K562 (cell line): ENCODE measurements around the gene PRR5. TPM values are rescaled to one million over a fixed set of nuclear protein-coding genes. Genes with fewer than 3 reads are reported as not detected.

Experiments used
- ATAC-seq: fragments of 200-7000 bp; cut with Tn5 transposase; 3 replicates; pipeline ENCODE4 v1.9.1; 2020; ENCODE audit warnings: moderate library complexity
- BruUV-seq: library from RNA; stranded (reverse); fragments of 400-500 nt; replicated peaks from 2 replicates; lab custom pipeline; 2021; lab: Mats Ljungman, UMichigan
- CTCF ChIA-PET: fragments of 300-600 bp; formaldehyde crosslinking; extraction: SDS; loops from one replicate; lab custom pipeline; 2021; ENCODE audit warnings: low intra/inter-chr PET ratio; lab: Yijun Ruan, JAX
- POLR2A ChIA-PET: fragments of 300-600, 350-650 bp; sonication (Branson Sonifier 250); formaldehyde crosslinking; extraction: SDS; loops from one replicate; lab custom pipeline; 2021; ENCODE audit warnings: antibody characterized with exemption, inconsistent platforms; lab: Yijun Ruan, JAX
- DNase-seq, 4 experiments: peaks; one replicate each; pipeline versions ENCODE4 v3.0.0 to v3.0.0-alpha.2; 2011 to 2018; ENCODE audit warnings: low spot score in 3 of 4, mixed read lengths in 3 of 4; ENCODE audit errors: extremely low read depth in 1 of 4
- FAIRE-seq: peaks from 2 replicates; lab custom pipeline; 2011; peaks lifted over from hg19 to GRCh38; lab: Jason Lieb, UNC
- H2AFZ ChIP-seq: 2 replicates; pipeline ENCODE4 v1.6.0; 2011; ENCODE audit warnings: low read depth, low read length, control low read depth, inconsistent platforms
- H3K27ac ChIP-seq: fragments of 200-600 bp; 3 replicates; pipeline ENCODE4 v1.8.0; 2011; ENCODE audit warnings: low read depth, mild to moderate bottlenecking, control low read depth, inconsistent platforms, low read length, moderate library complexity, mixed read lengths; ENCODE audit errors: extremely low read depth
- H3K27me3 ChIP-seq, 2 experiments: fragments of 300-600 bp in 1 of 2; 2 replicates in 1 of 2; 3 replicates in 1 of 2; pipeline versions ENCODE4 v1.6.0 to v1.8.0; 2011; ENCODE audit warnings: inconsistent platforms in 2 of 2, low read length in 2 of 2, mild to moderate bottlenecking in 1 of 2, mixed read lengths in 1 of 2, moderate library complexity in 1 of 2; ENCODE audit not compliant: control insufficient read depth in 2 of 2, insufficient read depth in 2 of 2
- H3K36me3 ChIP-seq: fragments of 300-600 bp; 3 replicates; pipeline ENCODE4 v1.8.0; 2011; ENCODE audit warnings: mild to moderate bottlenecking, low read length, inconsistent platforms; ENCODE audit not compliant: control insufficient read depth, insufficient read depth
- H3K4me1 ChIP-seq, 2 experiments: fragments of 200-600 bp in 1 of 2; replicated peaks in 1 of 2; 2 replicates in 1 of 2; 3 replicates in 1 of 2; pipeline versions ENCODE4 v1.5.1 to v1.8.0; 2011; ENCODE audit warnings: inconsistent platforms in 2 of 2, low read length in 2 of 2, mild to moderate bottlenecking in 1 of 2, mixed read lengths in 1 of 2, moderate library complexity in 1 of 2; ENCODE audit not compliant: control insufficient read depth in 2 of 2, insufficient read depth in 2 of 2
- H3K4me2 ChIP-seq: 2 replicates; pipeline ENCODE4 v1.6.1; 2011; ENCODE audit warnings: low read length, control low read depth, inconsistent platforms, mixed read lengths; ENCODE audit not compliant: insufficient read depth
- H3K4me3 ChIP-seq: fragments of 200-600 bp; sonication (generic), shearing (Covaris generic); 2 replicates; pipeline ENCODE4 v1.5.1; 2016; ENCODE audit warnings: control low read depth, inconsistent platforms
- H3K79me2 ChIP-seq: fragments of 200-600 bp; 3 replicates; pipeline ENCODE4 v1.8.0; 2011; ENCODE audit warnings: low read length, inconsistent platforms; ENCODE audit not compliant: control insufficient read depth, insufficient read depth
- H3K9ac ChIP-seq, 2 experiments: 2 replicates each; pipeline versions ENCODE4 v1.6.0 to v1.6.1; 2011; ENCODE audit warnings: low read depth in 2 of 2, low read length in 2 of 2, control low read depth in 1 of 2, inconsistent platforms in 1 of 2, mild to moderate bottlenecking in 1 of 2, mixed read lengths in 1 of 2; ENCODE audit not compliant: insufficient read depth in 1 of 2
- H3K9me1 ChIP-seq: one replicate; pipeline ENCODE4 v1.6.0; 2011; ENCODE audit warnings: inconsistent platforms, mild to moderate bottlenecking, low read length, moderate library complexity; ENCODE audit not compliant: control insufficient read depth, insufficient read depth
- H3K9me3 ChIP-seq: replicated peaks from 2 replicates; pipeline ENCODE4 v1.5.1; 2011; ENCODE audit warnings: low read depth, low read length, inconsistent platforms; ENCODE audit not compliant: control insufficient read depth, insufficient read depth
- H4K20me1 ChIP-seq: replicated peaks from 2 replicates; pipeline ENCODE4 v1.6.1; 2011; ENCODE audit warnings: low read length, inconsistent platforms, mixed read lengths; ENCODE audit not compliant: control insufficient read depth, insufficient read depth
- NFATC3 ChIP-seq: fragments of 450-650 bp; IDR thresholded peaks from 2 replicates; pipeline ENCODE4 v1.6.1; 2017; ENCODE audit warnings: mild to moderate bottlenecking
- SMARCB1 ChIP-seq: IDR thresholded peaks from 2 replicates; pipeline ENCODE4 v1.6.1; 2011; ENCODE audit warnings: improper control_type of control experiment, low read depth; ENCODE audit not compliant: insufficient read length
- TBP ChIP-seq: optimal IDR thresholded peaks from 2 replicates; pipeline ENCODE3; 2011; ENCODE audit warnings: low read depth, low read length, improper control_type of control experiment
- ZNF23 ChIP-seq: fragments of 250-450 bp; sonication (Bioruptor Pico); IDR thresholded peaks from 2 replicates; pipeline ENCODE4 v1.4.0; 2020; ENCODE audit warnings: mild to moderate bottlenecking
- whole genome bisulfite sequencing: fragments of 100-300 bp; shearing (Covaris generic); methylation state at CpG from one replicate; pipeline ENCODE4 v1.1.6; 2016; ENCODE audit warnings: low coverage, mixed read lengths; ENCODE audit not compliant: insufficient coverage; ENCODE audit errors: missing lambda C conversion rate; 5-methylcytosine and 5-hydroxymethylcytosine counted together
- in situ Hi-C: fragments of 300-500 bp; cut with MboI; formaldehyde crosslinking; loops from 4 replicates; pipeline ENCODE4 v1.15.0; 2018; ENCODE audit warnings: inconsistent platforms, mixed read lengths
- intact Hi-C: fragments of 100-400 bp; cut with micrococcal nuclease; formaldehyde crosslinking; loops from 2 replicates; pipeline ENCODE4 v1.14.2; 2022
- polyA plus RNA-seq, 8 experiments: library from polyadenylated mRNA; depleted of rRNA in 4 of 8; stranded (reverse) in 5 of 8; unstranded in 3 of 8; fragments of >200 nt; fragmentation: Nextera tagmentation in 2 of 8; fragmentation: Illumina TruSeq in 1 of 8; extraction: Ambion mirVana in 2 of 8; extraction: Trizol in 1 of 8; gene quantifications; 2 replicates each; pipeline versions ENCODE4 v1.2.1 to v1.2.3, GENCODE V29; 2011 to 2014; ENCODE audit warnings: inconsistent platforms in 1 of 8, missing spikeins in 1 of 8
- total RNA-seq, 7 experiments: library from RNA; depleted of rRNA in 6 of 7; stranded (reverse); fragments of >200 nt in 6 of 7; fragmentation: Illumina TruSeq in 2 of 7; extraction: Trizol in 2 of 7; gene quantifications; 2 replicates each; pipeline versions ENCODE4 v1.2.1 to v1.2.3, GENCODE V29; 2011 to 2021; ENCODE audit warnings: low replicate concordance in 1 of 7

PRR5 gene
- total and polyA plus RNA-seq, 9 of the 15 experiments (the other 6 are each of a cell fraction or from before 2014, with no cell fraction given) = 0.13 to 21.0 (median 7.5) TPM

DNA sequence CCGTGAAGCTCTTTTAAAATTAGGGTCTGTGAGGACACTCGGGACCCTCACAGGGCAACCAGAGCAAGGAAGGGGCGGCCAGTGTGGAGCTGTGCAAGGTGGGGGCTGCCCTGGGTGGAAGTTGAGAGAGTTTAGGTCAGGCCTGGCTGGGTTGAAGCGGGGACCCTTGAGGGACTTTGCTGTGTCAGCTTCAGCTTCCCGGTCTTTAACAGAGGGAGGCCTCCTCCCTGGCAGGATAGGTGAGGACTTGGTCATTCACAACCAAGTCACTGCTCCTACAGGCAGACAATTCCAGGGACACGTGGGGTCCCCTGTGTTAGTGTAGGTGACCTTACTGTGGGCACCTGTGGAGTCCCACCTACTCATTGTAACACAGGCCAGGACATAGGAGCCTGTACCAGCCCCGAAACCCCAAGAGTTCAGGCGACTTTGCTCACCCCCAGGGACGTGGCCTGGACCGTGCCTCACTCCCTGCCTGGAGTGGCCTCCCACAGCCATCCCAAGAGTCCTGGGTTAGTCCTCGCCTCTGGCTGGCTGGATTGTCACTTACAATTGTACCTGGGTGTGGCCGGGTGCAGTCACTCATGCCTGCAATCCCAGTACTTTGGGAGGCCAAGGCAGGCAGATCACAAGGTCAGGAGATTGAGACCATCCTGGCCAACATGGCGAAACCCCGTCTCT lies 31.6 kb downstream of the PRR5 start:
- Histone ChIP-seq H3K27me3 (no peaks in the 10 kb centered on the region), H3K27ac (no peak overlapping the region), H3K9ac (no peak overlapping the region), H3K9me3 (no peaks in the 10 kb centered on the region), H4K20me1 (peaks cover 20% of the 10 kb centered on the region), H3K79me2 (no peaks in the 10 kb centered on the region), H3K4me3 (no peak overlapping the region), H3K4me2 (no peak overlapping the region), H2AFZ (no peak overlapping the region), H3K36me3 (no peaks in the 10 kb centered on the region; the same call in 2 of the 3 replicates), H3K9me1 (no peaks in the 10 kb centered on the region), H3K4me1 (peaks cover 0 to 47% of the 10 kb centered on the region in 2 experiments; a peak in 2 of 5 replicates)
- TF ChIP-seq ZNF23 (CRISPR knock-in tag) (no peak), NFATC3 (no peak)
- CTCF ChIA-PET = interaction anchor here (3.0 to 4.0 kb wide), 2 partner anchors 36 to 48 kb away, joined by 22 to 31 read pairs; no protein-coding TSS in a partner anchor
- no TSS peak for BruUV-seq
- POLR2A ChIA-PET = no interaction called here
- intact Hi-C loops (no loop called here), in situ Hi-C loops (no loop called here)
- FAIRE-seq (no peak), ATAC-seq (no peak), DNase-seq (no peak)
- WGBS = 76% methylated on average over 5 of the region's 14 CpGs

DNA sequence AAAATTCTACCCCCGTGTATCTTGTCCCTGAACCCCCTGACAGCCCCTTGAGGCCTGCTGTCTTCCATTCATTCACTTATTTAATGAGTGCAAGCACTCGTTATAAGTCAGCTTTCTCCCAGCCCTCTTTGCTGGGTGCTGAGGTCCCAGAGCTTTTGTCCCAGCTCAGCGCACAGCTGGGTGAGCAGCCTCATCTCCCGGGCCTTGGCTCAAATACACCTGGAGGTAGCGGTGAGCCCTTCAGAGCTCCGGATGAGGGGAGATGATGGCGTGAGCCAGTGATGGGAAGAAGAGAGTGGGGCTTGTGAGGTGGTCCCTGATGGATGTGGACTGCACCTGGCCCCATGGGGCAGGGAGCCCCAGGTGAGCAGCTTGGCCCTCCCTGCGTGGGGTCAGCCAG lies 32.3 kb downstream of the PRR5 start:
- no peak overlapping the region for H3K9ac ChIP-seq

More for the DNA sequence above, 32.3 kb downstream of the PRR5 start:
- Histone ChIP-seq H3K36me3 (no peaks in the 10 kb centered on the region; the same call in 2 of the 3 replicates), H3K4me1 (peaks cover 0 to 50% of the 10 kb centered on the region in 2 experiments; a peak in 2 of 5 replicates), H2AFZ (no peak overlapping the region), H3K27me3 (no peaks in the 10 kb centered on the region), H3K9me3 (no peaks in the 10 kb centered on the region), H3K79me2 (no peaks in the 10 kb centered on the region), H3K27ac (no peak overlapping the region), H3K9me1 (no peaks in the 10 kb centered on the region)
- WGBS = 52% methylated on average over 8 of the region's 8 CpGs
- DNase-seq (no peak), ATAC-seq (no peak)
- intact Hi-C loops = no loop called here
- in situ Hi-C loops = no loop called here
- ChIA-PET POLR2A (no interaction called here), CTCF (interaction anchor here (3.0 to 4.0 kb wide), 2 partner anchors 37 to 49 kb away, joined by 22 to 31 read pairs; no protein-coding TSS in a partner anchor)
- TF ChIP-seq SMARCB1 (no peak), TBP (no peak)
- TF ChIP-seq, all 486 proteins: peak for 0
- H4K20me1 ChIP-seq = peaks cover 25% of the 10 kb centered on the region
- no peak overlapping the region for H3K4me3 ChIP-seq
- BruUV-seq = no TSS peak
- no peak overlapping the region for H3K4me2 ChIP-seq
- no peak for FAIRE-seq
